NK-92 treated with Interleukin-12 subunit alpha and Interleukin-12 subunit beta, amount 100 ng/mL, for 24 hours (cell line): ENCODE data around the gene DPYSL4.
"Not testable (repeated sequence)": the region's sequence is repeated elsewhere in the genome, so short reads cannot be mapped to it uniquely, and the experiment has no call there.

Source experiments
- DNase-seq: peaks from one replicate; lab custom pipeline; 2025; lab: John Stamatoyannopoulos, UW

The DPYSL4 gene

DNA sequence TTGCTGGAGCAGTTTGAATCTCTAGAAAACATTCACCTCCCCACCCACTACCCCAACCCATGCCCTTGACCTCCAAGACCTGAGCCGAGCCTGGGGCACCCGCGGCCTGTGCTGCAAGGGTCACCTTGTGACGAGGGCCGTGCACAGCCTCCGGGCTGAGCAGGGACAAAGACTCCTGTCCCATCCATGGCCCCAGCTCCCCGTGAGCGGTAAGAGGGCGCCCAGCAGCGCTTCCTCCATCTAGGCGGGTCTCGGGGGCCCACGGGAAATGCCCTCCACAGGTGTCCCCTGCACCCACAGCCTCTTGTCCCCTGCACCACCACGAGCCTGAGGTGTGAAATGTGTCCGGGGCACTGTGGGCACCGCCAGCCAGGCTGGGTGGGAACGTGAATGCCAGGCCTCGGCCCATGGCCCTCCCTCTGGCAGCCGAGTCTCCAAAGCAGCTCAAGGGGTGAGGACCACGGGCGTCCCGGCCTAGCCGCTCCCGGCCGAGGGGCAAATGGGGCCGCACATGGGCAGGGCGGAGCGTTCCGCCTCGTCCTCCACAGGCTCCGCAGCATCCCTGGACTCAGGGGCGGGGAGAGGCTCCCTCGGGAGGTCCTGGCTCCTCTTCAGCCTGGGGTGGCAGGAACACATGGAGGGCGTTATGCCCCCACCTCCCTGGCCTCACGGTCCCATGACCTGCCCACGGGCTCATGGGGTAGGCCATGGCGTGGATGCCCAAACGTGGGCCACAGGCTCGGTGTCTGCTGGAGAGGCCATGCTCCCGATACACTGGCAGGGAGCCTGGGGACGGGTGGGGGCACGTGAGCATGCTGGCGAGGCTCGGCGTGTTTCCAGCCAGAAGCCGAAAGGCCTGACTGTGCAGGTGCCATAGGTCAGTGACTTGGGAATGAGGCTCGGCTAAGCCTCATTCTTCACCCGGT is 21.1 kb downstream of the DPYSL4 start:
- no peak for DNase-seq

DNA sequence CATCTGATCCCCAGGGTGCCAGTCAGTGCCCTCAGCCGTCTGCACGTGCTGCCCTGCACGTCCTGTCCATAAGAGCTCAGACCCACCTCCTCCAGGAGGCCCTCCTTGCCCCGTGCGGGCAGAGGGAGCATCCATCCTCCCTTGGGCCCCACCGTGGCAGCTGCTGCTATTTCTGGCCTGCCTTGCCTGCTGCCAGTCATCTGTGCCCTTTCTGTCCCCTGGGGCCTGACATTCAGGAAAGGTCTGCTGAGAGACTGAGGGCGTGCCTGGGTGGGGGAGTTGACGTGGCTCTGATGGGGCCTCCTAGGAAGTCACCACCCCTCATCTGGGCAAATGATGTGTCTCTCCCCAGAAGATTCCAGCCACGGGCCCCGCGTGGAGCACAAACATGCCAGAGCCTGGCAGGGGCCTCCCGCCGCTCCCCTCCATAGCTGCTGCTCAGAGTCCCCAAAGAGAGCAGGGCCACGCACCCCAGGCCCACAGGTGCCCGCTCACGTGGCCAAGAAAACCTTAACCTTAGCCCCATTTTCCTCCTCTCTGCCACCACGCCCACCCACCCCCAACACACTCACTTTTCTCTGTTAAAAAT is 21.8 kb downstream of the DPYSL4 start:
- no peak for DNase-seq

DNA sequence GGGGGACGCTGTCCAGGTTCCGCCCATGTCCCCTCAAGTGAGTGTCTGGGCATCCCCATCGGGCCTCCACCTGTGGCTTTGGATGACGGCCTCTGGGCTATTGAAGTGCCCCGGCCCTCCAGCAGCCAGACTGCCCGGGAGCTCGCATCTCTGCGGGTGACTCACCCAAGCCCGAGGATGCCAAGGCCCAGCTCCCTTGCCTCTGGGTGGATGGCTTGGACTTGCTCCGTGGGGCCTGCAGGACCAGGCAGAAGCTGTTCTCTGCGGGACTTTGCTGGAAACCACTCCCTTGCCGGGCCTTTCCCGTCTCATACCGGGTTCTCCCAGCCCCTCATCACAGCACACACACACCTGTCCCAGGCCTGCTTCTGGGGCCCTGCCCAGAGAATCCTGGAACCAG is 22.4 kb downstream of the DPYSL4 start:
- no peak for DNase-seq

DNA sequence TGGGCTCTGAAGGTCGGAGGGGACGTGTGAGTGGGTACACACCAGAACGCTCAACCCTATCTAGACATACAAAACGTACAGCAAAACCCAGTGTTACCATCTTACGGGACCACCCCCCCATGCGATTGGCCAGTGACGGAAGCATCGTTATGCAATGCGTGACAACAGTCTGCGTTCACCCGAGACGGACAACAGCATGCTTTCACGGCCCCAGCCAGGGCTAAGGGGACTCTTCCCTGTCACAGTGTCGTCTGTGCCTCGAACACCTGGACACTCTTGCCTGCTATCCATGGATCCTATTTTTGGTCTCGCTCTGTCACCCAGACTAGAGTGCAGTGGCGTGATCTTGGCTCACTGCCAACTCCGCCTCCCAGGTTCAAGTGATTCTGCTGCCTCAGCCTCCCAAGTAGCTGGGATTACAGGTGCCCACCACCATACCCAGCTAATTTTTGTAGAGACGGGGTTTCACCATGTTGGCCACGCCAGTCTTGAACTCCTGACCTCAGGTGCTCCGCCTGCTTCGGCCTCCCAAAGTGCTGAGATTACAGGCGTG is 23.3 kb downstream of the DPYSL4 start:
- no peak for DNase-seq

DNA sequence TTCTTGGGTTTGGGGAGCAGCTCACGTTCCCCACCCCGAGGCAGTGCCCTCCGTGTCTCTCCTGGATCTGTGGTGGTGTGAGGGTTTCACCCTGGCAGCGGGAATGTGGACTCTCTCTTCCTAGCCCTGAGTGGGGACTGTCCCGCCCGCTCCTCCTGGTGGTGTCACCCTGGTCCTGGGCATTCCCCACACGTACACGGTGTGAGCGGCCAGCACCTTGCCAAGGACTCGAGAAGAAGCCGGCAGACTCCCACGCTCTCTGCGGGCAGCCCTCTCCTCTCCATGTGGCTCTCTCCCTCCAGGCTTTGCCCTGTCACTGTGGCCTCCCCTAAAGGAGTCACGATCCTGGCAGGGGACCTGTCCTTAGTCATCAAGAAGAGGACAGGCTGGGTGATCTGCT is 24.0 kb downstream of the DPYSL4 start:
- no peak for DNase-seq

DNA sequence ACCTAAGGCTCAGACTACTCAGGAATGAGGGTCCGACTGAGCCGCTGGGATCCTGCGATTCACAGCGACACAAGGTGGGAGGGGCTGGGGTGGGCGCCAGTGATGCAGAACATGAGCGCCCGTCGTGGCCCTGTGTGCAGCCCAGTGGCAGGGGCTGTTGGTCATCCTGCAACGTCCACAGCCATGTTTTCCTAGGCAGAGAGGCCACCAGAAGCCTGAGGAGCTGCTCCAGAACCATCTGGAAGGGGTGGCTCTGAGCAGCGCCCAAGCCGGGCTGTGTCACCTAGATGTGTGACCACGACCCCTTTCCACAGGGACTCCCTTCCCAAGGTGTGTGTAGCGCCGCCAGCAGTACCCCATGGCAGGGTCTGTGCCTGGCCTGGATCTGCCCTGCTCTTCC is 24.5 kb downstream of the DPYSL4 start:
- no peak for DNase-seq

DNA sequence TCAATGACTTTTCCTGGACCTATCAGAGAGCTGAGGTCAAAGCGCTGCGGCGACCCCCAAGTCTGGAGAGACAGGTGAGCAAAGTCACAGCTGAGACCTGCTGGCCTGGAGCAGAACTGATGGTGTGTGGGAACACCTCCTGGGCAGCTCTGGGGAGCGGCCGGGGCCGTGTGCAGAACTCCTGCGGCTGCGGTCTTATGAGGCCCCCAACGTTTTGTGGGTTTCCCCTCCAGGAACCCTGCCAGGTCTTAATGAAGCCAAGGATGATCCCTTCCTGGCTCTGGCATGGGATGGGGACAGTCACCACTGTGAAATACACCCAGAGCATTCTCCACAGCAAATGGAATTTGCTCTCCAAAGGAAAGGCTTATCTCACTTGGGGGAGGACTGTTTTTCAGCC is 26.1 kb downstream of the DPYSL4 start:
- no peak for DNase-seq

DNA sequence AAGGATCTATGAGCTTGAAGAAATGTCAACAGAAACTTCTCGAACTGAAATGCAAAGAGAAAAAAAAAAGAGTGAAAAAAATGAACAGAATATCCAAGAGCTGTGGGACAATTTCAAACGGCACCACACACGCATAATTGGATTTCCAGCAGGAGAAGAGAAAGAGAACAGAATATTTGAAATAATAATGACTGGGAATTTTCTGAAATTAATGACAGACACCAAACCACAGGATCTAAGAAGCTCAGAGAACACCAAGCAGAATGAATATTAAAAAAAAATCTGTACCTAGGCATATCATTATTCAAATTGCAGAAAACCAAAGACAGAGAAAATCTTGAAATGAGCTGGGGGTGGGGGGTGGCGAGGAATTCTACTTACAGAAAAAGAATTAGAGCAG is 27.2 kb downstream of the DPYSL4 start:
- DNase-seq: no peak

DNA sequence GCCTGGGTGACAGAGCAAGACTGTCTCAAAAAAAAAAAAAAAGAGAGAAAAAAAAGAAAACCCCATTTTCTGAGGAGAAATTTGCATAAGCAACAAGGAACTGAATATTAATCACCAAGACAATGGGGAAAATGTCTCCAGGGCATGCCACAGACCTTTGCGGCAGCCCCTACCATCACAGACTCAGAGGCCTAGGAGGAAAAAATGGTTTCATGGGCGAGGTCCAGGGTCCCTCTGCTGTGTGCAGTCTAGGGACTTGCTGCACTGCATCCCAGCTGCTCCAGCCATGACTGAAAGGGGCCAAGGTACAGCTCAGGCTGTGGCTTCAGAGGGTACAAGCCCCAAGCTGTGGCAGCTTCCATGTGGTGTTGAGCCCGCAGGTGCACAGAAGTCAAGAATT is 29.7 kb downstream of the DPYSL4 start:
- DNase-seq: not testable (repeated sequence)

DNA sequence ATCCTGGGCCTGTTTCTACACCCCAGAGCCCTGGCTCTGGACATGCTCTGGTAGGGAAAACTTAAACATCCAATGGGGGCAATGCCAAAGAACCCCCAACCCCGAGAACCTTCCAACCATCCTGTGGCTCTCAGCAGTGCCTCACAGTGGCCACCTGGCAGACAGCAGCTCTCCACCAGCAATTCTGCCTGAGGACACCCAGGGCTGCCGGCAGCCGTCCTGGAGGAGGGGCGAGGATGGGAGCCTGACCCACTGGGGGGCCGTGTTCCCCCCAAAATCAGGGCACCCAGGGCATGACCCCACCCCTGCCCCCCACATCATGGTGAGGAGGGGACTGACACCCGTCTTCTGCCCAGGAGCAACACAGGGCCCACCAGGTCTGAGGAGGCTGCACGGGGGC is 32.7 kb downstream of the DPYSL4 start:
- no peak for DNase-seq

DNA sequence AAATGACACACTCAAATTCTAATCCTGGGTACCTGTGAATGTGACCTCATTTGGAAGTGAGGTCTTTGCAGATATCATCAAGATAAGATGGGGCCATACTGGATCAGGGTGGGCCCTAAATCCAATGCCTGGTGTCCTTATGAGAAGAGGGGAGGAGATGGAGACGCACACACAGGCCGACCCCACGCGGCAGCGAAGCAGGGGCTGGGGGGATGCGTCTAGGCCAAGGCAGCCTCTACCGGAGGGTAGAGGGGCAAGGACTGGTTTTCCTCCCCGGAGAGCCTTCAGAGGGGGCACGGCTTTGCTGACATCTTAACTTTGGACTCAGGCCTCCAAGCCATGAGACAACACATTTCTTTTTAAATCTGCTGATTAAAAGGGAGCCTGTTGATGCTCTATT is 33.3 kb downstream of the DPYSL4 start:
- DNase-seq: no peak

DNA sequence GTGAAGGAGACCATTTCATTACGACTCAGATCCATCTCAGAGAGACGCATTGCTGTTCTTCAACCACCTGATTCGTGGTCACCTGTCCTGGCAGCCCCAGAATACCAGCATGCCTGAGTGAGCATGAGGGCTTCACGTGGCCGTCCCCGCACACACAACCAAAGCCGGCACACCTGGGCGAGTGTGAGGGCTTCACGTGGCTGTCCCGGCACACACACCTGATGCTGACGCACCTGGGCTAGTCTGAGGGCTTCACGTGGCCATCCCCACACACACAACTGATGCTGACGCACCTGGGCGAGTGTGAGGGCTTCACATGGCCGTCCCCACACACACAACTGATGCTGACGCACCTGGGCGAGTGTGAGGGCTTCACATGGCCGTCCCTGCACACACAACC is 34.2 kb downstream of the DPYSL4 start:
- not testable (repeated sequence) for DNase-seq

DNA sequence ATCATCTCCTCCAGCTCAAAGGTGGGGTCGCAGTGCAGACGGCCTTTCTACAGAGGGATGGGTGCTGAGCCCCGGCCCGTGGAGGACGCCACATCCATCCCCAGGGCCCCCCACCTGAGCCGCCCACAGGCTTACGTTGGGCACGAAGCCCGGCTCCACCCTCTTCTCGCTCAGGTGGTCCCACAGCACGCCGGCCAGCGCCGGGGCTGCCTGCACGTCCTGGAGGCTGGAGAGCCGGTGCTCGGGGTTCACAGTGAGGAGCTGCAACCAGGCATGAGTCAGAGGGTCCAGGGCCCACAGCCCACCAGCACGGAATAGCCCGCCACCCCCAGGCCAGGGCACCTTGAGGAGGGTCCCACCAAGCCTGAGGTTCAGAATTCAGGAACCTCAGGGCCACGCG is 36.0 kb downstream of the DPYSL4 start:
- no peak for DNase-seq

DNA sequence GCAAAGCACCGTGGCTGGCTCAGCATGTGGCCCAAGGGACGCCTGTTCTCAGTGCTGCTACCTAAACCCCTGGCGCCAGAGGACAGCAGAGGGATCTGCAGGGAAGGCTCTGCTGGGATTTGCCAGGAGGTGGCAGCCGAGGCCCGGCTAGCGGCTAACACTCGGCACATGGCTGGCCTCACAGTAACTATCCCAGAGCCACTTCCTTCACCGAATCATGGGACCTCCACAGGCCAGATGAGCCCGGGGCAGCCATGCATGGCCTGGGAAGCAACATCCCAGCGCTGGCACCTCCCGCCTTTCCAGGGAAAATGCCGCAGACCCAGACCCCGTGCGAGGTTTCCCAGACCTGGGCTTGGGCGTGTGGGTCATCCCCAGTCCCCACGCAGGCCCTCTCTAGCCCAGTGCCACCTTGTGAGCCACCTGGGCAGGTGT is 36.4 kb downstream of the DPYSL4 start:
- no peak for DNase-seq

DNA sequence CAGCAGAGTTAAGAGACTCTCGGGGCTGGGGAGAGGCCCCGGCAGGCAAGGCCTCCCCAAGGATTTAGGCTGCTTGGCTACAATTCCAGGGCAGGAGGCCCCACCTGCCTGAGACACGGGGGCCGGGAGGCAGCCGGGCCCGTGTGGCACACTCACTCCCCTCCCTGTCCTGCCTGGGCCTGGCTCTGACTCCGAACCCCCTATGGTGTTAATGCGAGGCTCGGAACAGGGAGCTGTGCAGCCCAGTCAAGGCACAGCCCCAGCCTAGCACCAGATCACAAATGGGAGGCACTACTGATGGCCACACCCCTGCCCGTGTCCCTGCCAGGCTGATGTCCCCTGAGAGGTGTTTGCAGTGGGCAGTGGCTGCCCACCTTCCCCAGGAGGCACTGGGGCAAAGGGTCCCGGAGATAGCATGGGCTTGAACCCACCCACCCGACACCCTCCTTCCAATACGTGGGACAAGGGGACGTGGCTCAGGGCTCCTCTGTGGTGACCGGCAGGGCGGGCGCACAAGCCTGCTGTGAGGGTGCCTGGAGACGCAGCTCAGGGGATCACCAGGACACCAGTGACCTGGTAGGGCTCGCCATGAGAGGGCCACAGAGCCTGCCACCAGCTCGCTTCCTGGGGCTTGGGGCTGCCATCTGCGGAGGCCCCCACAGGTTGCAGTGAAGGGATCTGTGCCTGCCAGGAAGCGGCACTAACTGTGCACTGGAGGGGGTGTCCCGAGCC is 37.0 kb downstream of the DPYSL4 start:
- no peak for DNase-seq

DNA sequence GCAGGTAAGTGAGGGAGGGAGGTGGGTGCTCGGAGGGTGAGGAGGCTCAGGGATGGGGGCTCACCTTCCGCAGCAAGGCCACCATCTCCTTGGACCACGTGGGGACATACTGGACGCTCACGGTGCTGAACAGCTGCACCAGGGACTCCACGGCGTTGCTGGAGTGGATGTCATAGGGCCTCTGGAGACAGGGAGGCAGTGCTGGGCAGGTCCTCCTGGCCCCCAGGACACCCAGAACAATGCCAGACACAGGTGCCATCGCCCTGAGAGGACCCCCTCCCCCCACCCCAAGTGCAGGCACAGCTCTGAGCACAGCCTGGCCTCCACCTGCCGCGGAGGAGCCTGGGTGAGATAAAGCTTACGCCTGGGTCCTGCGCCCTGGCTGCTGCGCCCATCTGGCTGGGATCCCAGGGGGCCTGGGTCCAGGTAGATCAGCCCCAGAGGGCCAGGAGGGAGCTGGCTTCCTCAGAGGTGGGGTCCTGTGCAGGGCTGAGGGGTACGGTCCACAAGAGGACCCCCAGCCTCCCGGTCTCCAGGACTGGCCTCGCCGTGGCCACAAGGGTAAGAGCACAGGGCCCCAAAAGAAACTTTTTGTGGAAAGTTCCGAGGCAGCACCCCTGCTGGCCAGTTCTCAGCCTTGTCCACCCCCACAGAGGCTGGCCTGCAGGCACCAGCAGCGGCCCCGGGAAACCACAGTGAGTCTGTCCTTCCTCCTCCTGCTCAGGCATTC is 37.8 kb downstream of the DPYSL4 start:
- no peak for DNase-seq

DNA sequence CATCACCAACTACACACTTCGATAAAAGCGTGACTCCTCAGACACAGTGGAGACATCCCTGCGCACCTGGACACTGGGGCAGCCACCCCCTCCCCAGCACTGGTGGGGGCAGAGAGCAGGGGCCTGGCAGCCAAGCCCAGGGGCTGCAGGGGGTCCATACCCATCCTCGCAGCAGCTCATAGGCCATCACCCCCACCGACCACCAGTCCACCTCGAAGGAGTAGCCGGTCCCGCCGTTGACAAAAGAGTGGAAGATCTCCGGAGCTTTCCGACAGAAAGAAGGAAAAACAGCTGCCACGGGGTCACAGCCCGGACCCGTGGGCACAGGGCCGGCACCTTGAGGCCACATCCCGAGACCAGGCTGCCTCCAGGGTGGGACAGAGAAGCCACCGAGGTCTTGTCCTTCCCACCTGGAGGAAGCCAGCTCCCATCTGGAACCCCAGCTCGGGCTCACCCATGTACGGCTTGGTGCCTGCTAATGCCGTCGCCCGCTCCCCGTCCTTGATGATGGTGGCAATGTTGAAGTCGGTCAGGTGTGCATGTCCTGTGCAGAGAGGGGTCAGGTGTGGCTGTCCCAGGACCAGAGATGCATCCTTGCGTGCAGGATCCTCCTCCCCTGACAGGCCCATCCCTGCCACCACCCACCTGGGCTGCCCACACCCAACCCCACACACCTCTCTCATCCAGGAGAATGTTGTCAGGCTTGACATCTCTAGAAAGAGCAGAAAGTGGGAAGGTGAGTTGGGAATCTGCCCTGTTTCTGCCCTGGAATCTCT is 38.5 kb downstream of the DPYSL4 start:
- no peak for DNase-seq

DNA sequence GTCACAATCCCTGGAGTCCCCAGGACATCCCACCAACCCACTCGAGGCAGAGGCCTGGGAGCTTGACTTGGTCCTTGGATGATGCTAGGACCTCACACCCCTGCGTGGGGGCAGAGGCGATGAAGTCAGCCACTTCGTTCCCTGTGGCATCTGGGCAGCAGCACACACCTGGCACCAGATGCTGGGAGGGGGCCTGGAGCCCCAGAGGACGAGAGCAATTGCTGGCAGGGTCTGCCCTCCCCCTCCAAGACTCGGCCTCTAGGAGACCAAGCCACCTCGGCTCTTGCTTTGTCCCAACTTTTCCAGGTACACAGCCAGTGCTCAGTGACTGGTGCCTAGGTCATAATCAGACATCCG is 39.1 kb downstream of the DPYSL4 start:
- no peak for DNase-seq

DNA sequence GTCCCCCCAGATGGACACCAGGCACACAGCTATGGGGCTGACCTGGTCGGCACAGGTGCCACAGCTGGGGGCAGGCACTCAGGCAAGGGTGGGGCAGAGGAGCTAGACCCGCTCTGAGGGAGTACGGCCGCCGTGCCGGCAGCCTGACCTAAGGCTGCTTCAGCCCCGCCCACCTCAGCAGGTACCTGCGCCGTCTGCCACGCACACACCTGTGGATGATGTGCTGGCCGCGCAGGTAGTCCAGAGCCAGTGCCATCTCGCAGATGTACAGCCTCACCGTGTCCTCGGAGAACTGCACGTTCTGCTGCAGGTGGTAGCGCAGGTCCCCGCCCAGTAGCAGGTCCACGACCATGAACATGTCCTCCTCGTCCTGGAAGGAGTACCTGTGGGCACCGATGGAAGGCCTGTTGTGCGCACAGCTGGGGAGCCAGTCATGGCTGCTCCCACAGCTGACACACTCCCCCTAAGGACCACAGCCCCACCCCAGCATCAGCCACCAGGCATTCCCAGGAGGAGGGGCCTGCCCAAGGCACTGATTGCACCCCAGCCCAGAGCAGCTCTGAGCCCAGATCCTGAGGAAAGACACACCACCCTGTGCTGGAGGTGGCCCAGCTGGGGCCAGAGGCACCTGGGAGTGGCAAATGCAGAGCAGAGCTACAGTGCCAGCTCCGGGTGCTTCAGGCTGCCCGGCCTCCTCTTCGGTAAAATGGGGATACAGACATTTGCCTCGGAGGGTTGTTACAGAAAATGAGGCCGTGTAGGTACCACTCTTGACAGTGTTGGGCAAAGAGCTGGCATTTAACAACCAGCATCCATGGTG is 40.0 kb downstream of the DPYSL4 start:
- DNase-seq: no peak

DNA sequence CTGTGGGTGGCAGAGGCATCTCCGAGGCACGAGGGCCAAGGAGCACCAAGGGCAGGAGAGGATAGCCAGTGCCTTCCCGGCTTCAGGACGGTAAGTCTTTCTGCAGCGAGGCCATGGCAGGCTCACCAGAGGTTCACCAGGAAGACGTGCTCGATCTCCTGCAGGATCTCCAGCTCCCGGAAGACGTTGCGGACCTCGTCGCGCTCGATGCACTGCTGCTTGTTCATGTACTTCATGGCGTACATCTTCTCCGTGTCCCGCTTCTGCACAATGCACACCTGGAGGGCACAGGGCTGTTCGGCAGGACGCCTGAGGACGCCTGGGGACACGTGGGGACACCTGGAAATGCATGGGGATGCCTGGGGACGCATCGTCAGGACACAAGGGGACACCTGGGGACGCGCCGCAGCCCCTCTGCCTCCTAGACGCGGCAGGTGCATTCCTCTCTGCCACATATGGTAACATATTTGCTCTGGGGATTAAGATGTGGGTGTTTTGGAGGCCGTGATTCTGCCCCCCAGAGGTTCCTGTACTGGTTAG is 41.2 kb downstream of the DPYSL4 start:
- no peak for DNase-seq
